ENCODE data around the gene SLC6A5. TPM values are rescaled to one million over a fixed set of nuclear protein-coding genes. Genes with fewer than 3 reads are reported as not detected.

Gene SLC6A5
- total RNA-seq, 4 donors from 2014 or later = not detected

DNA sequence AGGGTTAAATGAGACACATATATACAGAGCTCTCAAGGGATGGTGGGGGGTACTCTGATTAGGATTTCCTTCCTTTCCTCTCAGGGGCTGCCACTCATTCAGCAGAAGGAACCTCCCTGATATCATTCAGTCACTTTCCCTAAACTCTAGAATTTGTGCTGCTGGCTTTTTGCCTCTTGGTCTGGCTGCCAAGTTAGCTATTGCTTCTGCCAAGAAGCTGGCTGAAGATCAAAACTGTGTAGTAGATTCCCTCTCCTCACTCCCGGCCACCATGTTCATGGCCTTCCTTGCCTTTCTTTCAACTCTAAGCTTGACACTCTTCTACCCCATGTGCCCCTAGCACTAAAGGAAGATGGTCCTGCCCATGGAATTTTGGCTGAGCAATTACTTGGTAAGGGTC, 18.7 kb downstream of the SLC6A5 start:
- TF ChIP-seq CTCF (IDR thresholded peaks at IDR 0.05; ENCODE audit: low read depth) = no peak

GRCh38 chr11:20620988-20621387, 21.6 kb downstream of the SLC6A5 start:
- no peak for TF ChIP-seq CTCF (IDR thresholded peaks at IDR 0.05; ENCODE audit: low read depth)

DNA sequence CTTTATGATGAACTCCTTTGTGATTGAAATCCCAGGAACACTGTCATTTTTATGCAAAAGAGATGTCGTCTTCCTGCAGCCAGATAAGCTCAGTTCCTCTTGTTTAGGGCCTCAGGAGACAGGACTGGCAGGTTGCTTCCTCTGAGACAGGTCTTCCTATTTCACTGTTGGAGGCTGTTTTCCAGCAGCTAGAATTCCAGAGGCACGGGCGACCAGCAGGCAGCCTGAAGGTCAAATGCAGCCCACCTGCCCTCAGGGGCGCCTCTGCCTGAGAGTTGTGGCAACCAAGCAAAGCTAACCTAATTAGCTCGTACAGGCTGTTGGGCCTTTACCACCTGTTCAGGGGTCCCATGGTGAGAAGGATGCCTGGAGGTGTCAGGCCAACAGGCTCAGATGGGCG, 22.3 kb downstream of the SLC6A5 start:
- no peak for TF ChIP-seq CTCF (IDR thresholded peaks at IDR 0.05; ENCODE audit: low read depth)

GRCh38 chr11:20623252-20623651, 23.8 kb downstream of the SLC6A5 start:
- no peak for TF ChIP-seq CTCF (IDR thresholded peaks at IDR 0.05; ENCODE audit: low read depth)

DNA sequence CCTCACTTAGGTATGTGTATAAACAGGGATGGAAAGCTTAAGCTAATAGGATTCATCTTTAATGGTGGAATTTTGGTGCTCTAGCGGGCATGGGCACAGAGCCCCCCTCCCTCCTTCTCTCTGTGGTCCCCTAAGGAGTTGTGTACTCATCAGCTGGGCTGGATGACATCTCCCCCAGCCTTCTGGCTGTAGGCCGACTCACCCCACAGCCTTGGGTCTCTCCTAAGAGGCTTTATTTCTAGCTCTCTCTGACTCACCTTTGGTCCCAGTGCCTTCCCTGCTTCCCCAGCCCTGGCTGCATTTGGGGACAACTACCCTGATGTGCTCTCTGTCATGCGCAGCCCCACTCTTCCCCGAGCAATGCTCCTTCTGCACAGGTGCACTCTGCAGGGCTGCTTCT, 26.9 kb downstream of the SLC6A5 start:
- no peak for TF ChIP-seq CTCF (IDR thresholded peaks at IDR 0.05; ENCODE audit: low read depth)

GRCh38 chr11:20627026-20627425, 27.6 kb downstream of the SLC6A5 start:
- no peak for TF ChIP-seq CTCF (IDR thresholded peaks at IDR 0.05; ENCODE audit: low read depth)

DNA sequence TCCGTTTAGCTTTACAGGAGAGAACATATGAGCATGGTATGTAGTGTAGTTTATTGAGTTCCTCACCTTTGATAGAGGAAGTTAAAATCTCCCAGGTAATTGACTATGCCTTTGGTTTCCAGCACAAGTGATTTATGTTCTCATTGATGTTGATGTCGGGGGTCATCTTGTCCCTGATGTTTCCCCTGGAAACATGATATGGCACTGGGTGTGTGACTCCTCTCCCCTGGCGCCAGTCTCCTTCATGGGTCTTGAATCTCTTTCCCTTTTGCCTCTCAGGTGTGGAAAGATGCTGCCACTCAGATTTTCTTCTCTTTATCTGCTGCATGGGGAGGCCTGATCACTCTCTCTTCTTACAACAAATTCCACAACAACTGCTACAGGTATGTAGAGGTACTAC, 28.3 kb downstream of the SLC6A5 start:
- TF ChIP-seq CTCF (IDR thresholded peaks at IDR 0.05; ENCODE audit: low read depth) = no peak

All from subcutaneous adipose tissue (tissue), 4 donors.